ENCODE results near the gene CDHR3.

The CDHR3 gene

GRCh38 chr7:106031300-106032035 is 68.4 kb downstream of the CDHR3 start:
- no peak for DNase-seq

- DNase-seq = no peak
Measured at GRCh38 chr7:106032295-106032694, 69.2 kb downstream of the CDHR3 start.

DNA sequence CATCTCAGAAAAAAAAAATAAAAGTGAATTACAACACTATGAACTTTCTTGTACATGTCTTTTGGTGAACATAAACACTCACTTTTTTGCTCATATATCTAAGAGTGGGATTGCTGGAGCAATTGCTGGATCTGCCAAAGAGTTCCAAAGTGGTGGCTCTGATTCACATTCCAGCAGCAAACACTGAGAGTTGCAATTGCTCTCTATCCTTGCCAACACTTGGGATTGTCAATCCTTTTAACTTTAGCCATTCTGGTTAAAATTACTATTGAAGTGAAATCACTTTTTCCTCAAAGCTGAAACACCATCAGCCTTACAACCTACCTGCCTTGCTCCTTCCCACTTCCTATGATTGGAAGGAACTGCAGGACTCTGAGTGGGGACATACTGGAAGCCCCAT is 70.7 kb downstream of the CDHR3 start:
- DNase-seq = no peak

DNA sequence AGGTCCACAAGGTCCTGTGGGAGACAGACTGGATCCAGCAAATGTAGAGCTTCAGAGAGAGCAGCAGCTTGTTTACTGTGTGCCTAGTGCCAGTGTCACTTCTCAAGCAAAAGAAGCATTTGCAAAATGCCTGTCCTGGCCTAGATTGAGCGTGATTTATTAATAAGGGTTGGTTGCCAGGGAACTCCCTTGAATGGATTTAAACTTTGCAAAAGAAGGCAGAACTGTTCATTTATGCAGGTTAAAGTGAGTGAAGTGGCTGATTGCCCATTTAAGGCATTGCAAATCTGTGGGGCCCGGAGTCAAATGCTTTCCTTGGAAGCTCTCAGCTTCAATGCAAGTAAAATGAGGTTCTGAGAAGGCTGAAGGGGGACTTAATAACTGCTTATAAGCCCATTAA is 71.3 kb downstream of the CDHR3 start:
- DNase-seq = no peak

GRCh38 chr7:106035568-106035967 is 72.5 kb downstream of the CDHR3 start:
- no peak for DNase-seq

DNA sequence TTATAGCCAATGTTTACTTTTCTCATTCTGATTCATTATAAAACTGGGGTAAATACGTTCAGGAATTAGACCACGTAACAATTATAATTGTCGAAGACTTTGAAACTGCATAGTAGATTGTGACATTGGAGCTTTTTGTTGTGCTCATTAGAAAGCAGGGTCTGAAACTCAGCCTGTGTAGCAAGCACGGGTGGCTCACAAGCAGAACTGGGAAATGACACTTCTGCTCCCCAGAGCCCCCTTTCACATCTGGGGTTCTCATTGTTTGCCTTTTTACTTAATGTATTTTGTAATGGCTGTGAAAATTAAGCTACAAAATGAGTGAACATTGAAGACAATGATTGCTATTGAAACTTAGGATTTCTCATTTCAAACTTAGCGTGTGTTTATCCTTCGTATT is 72.9 kb downstream of the CDHR3 start:
- DNase-seq = no peak

DNA sequence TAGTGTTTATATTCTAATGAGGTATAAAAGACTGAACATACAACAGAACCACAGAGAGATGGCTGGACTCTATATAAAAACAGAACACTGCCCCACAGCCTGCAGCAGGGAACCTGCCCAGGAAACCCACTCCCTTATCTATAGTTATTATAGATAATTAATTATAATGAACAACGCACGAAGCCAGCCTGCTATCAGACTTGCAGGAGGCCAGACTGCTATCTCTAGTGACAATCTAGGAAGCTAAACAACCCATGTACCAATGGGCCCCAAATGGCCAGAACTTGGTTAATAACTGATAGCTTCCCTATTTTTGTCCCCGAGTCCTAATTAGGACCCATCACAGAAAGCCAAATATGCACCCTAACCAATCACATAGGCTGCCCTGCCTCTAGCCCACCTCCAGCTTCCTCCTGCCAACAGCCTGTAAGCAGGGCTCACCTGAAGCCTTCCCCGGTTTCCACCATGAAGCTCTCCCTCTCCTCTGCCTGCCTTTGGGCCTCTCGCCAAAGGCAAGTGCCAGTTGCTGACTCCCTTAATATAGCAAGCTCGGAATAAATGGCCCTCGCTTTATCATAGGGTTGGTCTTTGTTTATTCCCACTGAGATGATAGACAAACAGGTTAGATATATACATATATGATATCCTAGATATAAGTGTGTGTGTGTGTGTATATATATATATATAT is 74.6 kb downstream of the CDHR3 start:
- no peak for DNase-seq

DNA sequence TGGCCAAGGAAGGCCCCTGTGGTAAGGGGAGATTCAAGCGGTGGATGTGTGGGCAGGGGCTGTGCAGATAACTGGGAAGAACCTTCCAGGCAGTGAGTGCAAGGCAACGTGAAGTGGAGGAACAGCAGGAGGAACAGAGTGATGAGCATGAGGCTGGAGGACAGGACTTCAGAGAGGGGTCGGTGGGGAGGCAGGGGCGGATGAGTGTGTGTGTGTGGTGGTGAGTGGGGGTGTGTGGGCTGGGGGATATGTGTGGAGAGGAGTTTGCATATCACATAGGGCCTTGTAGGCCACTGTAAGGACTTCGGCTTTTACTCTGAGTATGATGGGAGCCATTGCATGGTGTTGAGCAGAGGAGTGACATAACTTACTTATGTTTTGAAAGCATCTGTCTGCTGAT is 75.2 kb downstream of the CDHR3 start:
- DNase-seq = no peak

DNA sequence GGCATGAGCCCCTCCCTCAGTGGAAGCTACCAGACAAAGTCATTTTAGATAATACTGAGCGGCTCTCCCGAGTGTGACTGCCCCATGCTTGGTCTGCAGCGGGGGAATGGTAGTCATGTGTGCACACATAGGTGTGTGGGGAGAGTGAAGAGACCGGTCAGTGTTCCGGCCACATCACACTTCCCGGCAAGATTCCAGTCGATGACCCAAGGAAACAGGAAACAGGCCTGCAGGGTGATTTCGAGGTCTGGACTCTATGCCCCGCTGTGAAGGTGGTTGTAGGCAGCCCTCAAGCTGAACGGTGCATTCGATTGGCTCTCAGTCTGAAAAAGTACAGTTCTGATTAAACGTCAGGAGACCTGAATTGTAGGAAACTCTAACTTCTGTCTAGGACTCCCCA is 75.9 kb downstream of the CDHR3 start:
- DNase-seq = no peak

GRCh38 chr7:106039486-106040060 is 76.5 kb downstream of the CDHR3 start:
- DNase-seq = no peak

GRCh38 chr7:106041140-106041717 is 78.2 kb downstream of the CDHR3 start:
- peak; percentile 24 for DNase-seq

DNA sequence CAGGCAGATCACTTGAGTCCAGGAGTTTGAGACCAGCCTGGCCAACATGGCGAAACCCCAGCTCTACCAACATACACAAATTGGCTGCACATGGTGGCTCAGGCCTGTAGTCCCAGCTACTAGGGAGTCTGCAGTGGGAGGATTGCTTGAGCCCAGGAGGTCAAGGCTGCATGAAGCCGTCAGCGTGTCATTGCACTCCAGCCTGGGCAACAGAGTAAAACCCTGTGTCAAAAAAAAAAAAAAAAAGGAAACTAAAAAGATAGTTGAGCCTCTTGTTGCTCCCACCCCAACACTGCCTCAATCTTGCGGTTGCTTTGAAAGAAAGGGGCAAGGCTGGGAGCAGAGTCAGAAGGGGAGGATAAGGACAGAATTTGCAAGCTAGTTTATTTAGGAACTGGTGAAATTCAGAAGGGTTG is 79.1 kb downstream of the CDHR3 start:
- no peak for DNase-seq

GRCh38 chr7:106045139-106045538 is 82.1 kb downstream of the CDHR3 start:
- DNase-seq = no peak

- DNase-seq = no peak
Measured at GRCh38 chr7:106045586-106045985, 82.5 kb downstream of the CDHR3 start.

- no peak for DNase-seq
Measured at GRCh38 chr7:106047184-106047583, 84.1 kb downstream of the CDHR3 start.

GRCh38 chr7:106047818-106048705 is 85.0 kb downstream of the CDHR3 start:
- no peak for DNase-seq

DNA sequence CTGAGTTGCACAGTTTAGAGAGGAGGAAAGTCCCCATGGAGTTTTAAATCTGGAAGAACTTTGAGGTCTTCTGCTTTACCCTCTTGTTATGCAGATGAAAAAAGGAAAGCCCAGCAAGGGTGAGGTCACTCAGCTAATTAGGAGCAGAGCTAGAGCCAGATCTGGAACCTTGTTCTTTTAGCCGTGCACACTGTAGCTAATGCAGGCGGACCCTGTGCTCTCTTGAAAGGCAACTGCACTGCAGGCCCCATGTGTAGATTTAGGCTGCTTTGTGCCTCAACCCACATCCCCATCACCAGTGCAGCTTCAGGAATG is 85.6 kb downstream of the CDHR3 start:
- DNase-seq = no peak

- no peak for DNase-seq
Measured at GRCh38 chr7:106049139-106049752, 86.2 kb downstream of the CDHR3 start.

- DNase-seq = no peak
Measured at GRCh38 chr7:106050002-106050745, 87.1 kb downstream of the CDHR3 start.

DNA sequence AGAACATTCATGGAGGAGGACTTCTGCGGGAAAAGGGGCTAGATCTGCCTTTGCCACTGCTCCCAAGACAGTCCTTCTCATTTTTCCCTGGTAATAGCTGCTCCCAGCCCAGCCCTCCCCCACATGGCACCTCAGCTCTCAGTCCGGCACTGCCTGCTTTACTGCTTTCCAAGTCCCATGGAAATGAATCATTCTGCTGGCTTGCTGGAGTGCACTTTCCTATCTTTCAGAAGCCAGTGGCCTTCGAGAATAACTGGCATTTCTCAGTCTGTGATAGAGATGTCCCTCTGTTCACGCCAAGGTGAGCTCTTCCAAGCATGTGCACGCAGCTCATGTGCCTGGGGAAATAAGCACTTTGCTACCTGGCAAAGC is 87.7 kb downstream of the CDHR3 start:
- DNase-seq = no peak

- DNase-seq = no peak
Measured at GRCh38 chr7:106052681-106053080, 89.6 kb downstream of the CDHR3 start.

- DNase-seq = no peak
Measured at GRCh38 chr7:106053109-106053508, 90.0 kb downstream of the CDHR3 start.
